KOPT-K1 (cell line): ENCODE measurements around the gene ZFR.
"Not testable (repeated sequence)": the region's sequence is repeated elsewhere in the genome, so short reads cannot be mapped to it uniquely, and the experiment has no call there.

Experiments used
- H3K27ac ChIP-seq: fragments of 200-600 bp; sonication (generic); 2 replicates; pipeline ENCODE4 v1.5.1; 2016; ENCODE audit warnings: antibody characterized with exemption, mild to moderate bottlenecking, low read depth, low read length; ENCODE audit not compliant: poor library complexity, severe bottlenecking
- H3K36me3 ChIP-seq: fragments of 200-600 bp; sonication (generic); 2 replicates; pipeline ENCODE4 v1.5.1; 2017; ENCODE audit warnings: antibody characterized with exemption, mild to moderate bottlenecking, low read length, moderate library complexity; ENCODE audit not compliant: insufficient read depth
- H3K9me3 ChIP-seq: fragments of 200-600 bp; sonication (generic); 2 replicates; pipeline ENCODE4 v1.5.1; 2017; ENCODE audit warnings: antibody characterized with exemption, low read length, mild to moderate bottlenecking; ENCODE audit not compliant: insufficient read depth, poor library complexity, severe bottlenecking

The ZFR gene

GRCh38 chr5:32339198-32339597, 105.3 kb downstream of the ZFR start:
- no peaks in the 10 kb centered on the region for H3K36me3 ChIP-seq
- peaks cover 62% of the 10 kb centered on the region for H3K9me3 ChIP-seq
- no peak overlapping the region for H3K27ac ChIP-seq

- H3K36me3 ChIP-seq, result no peaks in the 10 kb centered on the region
- peaks cover 14% of the 10 kb centered on the region for H3K9me3 ChIP-seq
- H3K27ac ChIP-seq, result no peak overlapping the region
These were observed 111.6 kb downstream of the ZFR start for GRCh38 chr5:32332966-32333365.

GRCh38 chr5:32332361-32332760, 112.2 kb downstream of the ZFR start:
- Histone ChIP-seq H3K27ac (no peak overlapping the region), H3K36me3 (no peaks in the 10 kb centered on the region), H3K9me3 (peaks cover 8% of the 10 kb centered on the region)

GRCh38 chr5:32331935-32332274, 112.6 kb downstream of the ZFR start:
- Histone ChIP-seq H3K9me3 (peaks cover 4% of the 10 kb centered on the region), H3K27ac (no peak overlapping the region), H3K36me3 (no peaks in the 10 kb centered on the region)

- Histone ChIP-seq H3K27ac (no peak overlapping the region), H3K9me3 (no peaks in the 10 kb centered on the region), H3K36me3 (no peaks in the 10 kb centered on the region)
These were observed 113.2 kb downstream of the ZFR start for GRCh38 chr5:32331217-32331934.

GRCh38 chr5:32330126-32330971, 114.2 kb downstream of the ZFR start:
- Histone ChIP-seq H3K36me3 (no peaks in the 10 kb centered on the region), H3K27ac (no peak overlapping the region), H3K9me3 (no peaks in the 10 kb centered on the region)

GRCh38 chr5:32329395-32329834, 115.1 kb downstream of the ZFR start:
- no peak overlapping the region for H3K27ac ChIP-seq
- no peaks in the 10 kb centered on the region for H3K36me3 ChIP-seq
- no peaks in the 10 kb centered on the region for H3K9me3 ChIP-seq

- peaks cover 12% of the 10 kb centered on the region for H3K9me3 ChIP-seq
- no peak overlapping the region for H3K27ac ChIP-seq
These were observed 118.2 kb downstream of the ZFR start for GRCh38 chr5:32326216-32326772.

GRCh38 chr5:32325616-32326015, 118.9 kb downstream of the ZFR start:
- no peak overlapping the region for H3K27ac ChIP-seq
- H3K9me3 ChIP-seq, result peaks cover 12% of the 10 kb centered on the region
- H3K36me3 ChIP-seq, result no peaks in the 10 kb centered on the region

More at GRCh38 chr5:32326216-32326772, 118.2 kb downstream of the ZFR start:
- H3K36me3 ChIP-seq, result no peaks in the 10 kb centered on the region

- Histone ChIP-seq H3K36me3 (no peaks in the 10 kb centered on the region), H3K27ac (no peak overlapping the region), H3K9me3 (peaks cover 12% of the 10 kb centered on the region)
These were observed 119.5 kb downstream of the ZFR start for GRCh38 chr5:32325062-32325461.

GRCh38 chr5:32323741-32324140, 120.8 kb downstream of the ZFR start:
- Histone ChIP-seq H3K36me3 (no peaks in the 10 kb centered on the region), H3K27ac (no peak overlapping the region), H3K9me3 (peaks cover 12% of the 10 kb centered on the region)

- H3K27ac ChIP-seq, result no peak overlapping the region
- H3K9me3 ChIP-seq, result peaks cover 12% of the 10 kb centered on the region
- H3K36me3 ChIP-seq, result no peaks in the 10 kb centered on the region
These were observed 121.7 kb downstream of the ZFR start for GRCh38 chr5:32322882-32323281.

- H3K27ac ChIP-seq, H3K36me3 ChIP-seq: not testable (repeated sequence)
- peaks cover 12% of the 10 kb centered on the region for H3K9me3 ChIP-seq
These were observed 122.8 kb downstream of the ZFR start for GRCh38 chr5:32321787-32322186.

GRCh38 chr5:32320576-32320975, 124.0 kb downstream of the ZFR start:
- Histone ChIP-seq H3K9me3 (peaks cover 12% of the 10 kb centered on the region), H3K36me3 (no peaks in the 10 kb centered on the region), H3K27ac (no peak overlapping the region)

GRCh38 chr5:32319926-32320543, 124.5 kb downstream of the ZFR start:
- H3K36me3 ChIP-seq, result no peaks in the 10 kb centered on the region

More at GRCh38 chr5:32319926-32320543, 124.5 kb downstream of the ZFR start:
- no peak overlapping the region for H3K27ac ChIP-seq
- H3K9me3 ChIP-seq, result peaks cover 12% of the 10 kb centered on the region
